PC-3 (cell line): ENCODE data around the gene EFCC1. TPM values are rescaled to one million over a fixed set of nuclear protein-coding genes. Genes with fewer than 3 reads are reported as not detected.

Experiments
- ATAC-seq: fragments of 200-7000 bp; cut with Tn5 transposase; 2 replicates; pipeline ENCODE4 v1.9.1; 2020; ENCODE audit warnings: mild to moderate bottlenecking, moderate library complexity
- BruUV-seq: library from RNA; stranded (reverse); fragments of 400-500 nt; replicated peaks from 2 replicates; lab custom pipeline; 2021; lab: Mats Ljungman, UMichigan
- CTCF ChIA-PET: fragments of 300-600 bp; sonication (Branson Sonifier 250); formaldehyde crosslinking; loops from one replicate; lab custom pipeline; 2022; ENCODE audit warnings: antibody characterized with exemption; lab: Charles Lee
- POLR2A ChIA-PET: fragments of 300-600 bp; sonication (Branson Sonifier 250); formaldehyde crosslinking; loops from one replicate; lab custom pipeline; 2022; ENCODE audit warnings: antibody characterized with exemption; ENCODE audit not compliant: unreplicated experiment; lab: Charles Lee
- DNase-seq: peaks from one replicate; pipeline ENCODE4 v3.0.0-alpha.2; 2015
- H2AFZ ChIP-seq: fragments of 300-600 bp; sonication (generic); 2 replicates; pipeline ENCODE4 v1.6.0; 2016; ENCODE audit warnings: antibody characterized with exemption, low read length
- H3F3A ChIP-seq: fragments of 300-600 bp; sonication (generic); one replicate; pipeline ENCODE4 v1.6.0; 2017; ENCODE audit warnings: antibody characterized with exemption, low read length, control low read depth, mild to moderate bottlenecking; ENCODE audit not compliant: unreplicated experiment
- H3K27ac ChIP-seq: fragments of 300-600 bp; sonication (generic); 2 replicates; pipeline ENCODE4 v1.5.1; 2016; ENCODE audit warnings: mild to moderate bottlenecking, low read length
- H3K27me3 ChIP-seq: fragments of 300-600 bp; sonication (generic); 2 replicates; pipeline ENCODE4 v1.6.1; 2016; ENCODE audit warnings: low read length, mixed read lengths
- H3K36me3 ChIP-seq: fragments of 300-600 bp; sonication (generic); 2 replicates; pipeline ENCODE4 v1.6.1; 2016; ENCODE audit warnings: low read depth, mixed run types, low read length, mixed read lengths
- H3K4me1 ChIP-seq: fragments of 300-600 bp; sonication (generic); 2 replicates; pipeline ENCODE4 v1.5.1; 2016; ENCODE audit warnings: low read length; ENCODE audit not compliant: insufficient read depth
- H3K4me2 ChIP-seq: fragments of 300-600 bp; sonication (generic); 2 replicates; pipeline ENCODE4 v1.6.0; 2016; ENCODE audit warnings: low read length
- H3K4me3 ChIP-seq: fragments of 300-600 bp; sonication (generic); 2 replicates; pipeline ENCODE4 v1.5.1; 2016; ENCODE audit warnings: mild to moderate bottlenecking, low read length, mixed read lengths
- H3K79me2 ChIP-seq: fragments of 300-600 bp; sonication (generic); 2 replicates; pipeline ENCODE4 v1.6.1; 2017; ENCODE audit warnings: low read length, mixed read lengths
- H3K9ac ChIP-seq: fragments of 300-600 bp; sonication (generic); 2 replicates; pipeline ENCODE4 v1.6.0; 2016; ENCODE audit warnings: mild to moderate bottlenecking, low read length
- H3K9me2 ChIP-seq: fragments of 300-600 bp; sonication (generic); replicated peaks from 2 replicates; pipeline ENCODE4 v1.6.1; 2016; ENCODE audit warnings: mixed run types, low read length, mixed read lengths
- H3K9me3 ChIP-seq: fragments of 300-600 bp; sonication (generic); 2 replicates; pipeline ENCODE4 v1.6.1; 2016; ENCODE audit warnings: low read length, mixed read lengths
- H4K20me1 ChIP-seq: fragments of 300-600 bp; sonication (generic); 2 replicates; pipeline ENCODE4 v1.6.1; 2016; ENCODE audit warnings: low read length, mixed read lengths
- CTCF ChIP-seq: fragments of 300-600 bp; sonication (generic); conservative IDR thresholded peaks from 2 replicates; pipeline ENCODE4 v1.5.1; 2017; ENCODE audit warnings: antibody characterized with exemption, low read depth, mild to moderate bottlenecking, low read length
- EZH2 ChIP-seq: fragments of 300-600 bp; sonication (generic); IDR thresholded peaks from one replicate; pipeline ENCODE4 v1.6.1; 2017; ENCODE audit warnings: antibody characterized with exemption, mild to moderate bottlenecking, low read length; ENCODE audit not compliant: unreplicated experiment
- EZH2phosphoT487 ChIP-seq: fragments of 300-600 bp; sonication (generic); IDR thresholded peaks from 2 replicates; pipeline ENCODE4 v1.6.1; 2018; ENCODE audit warnings: mild to moderate bottlenecking, antibody characterized with exemption, low read length, borderline replicate concordance
- intact Hi-C: fragments of 100-400 bp; cut with micrococcal nuclease; formaldehyde crosslinking; loops from 2 replicates; pipeline ENCODE4 v1.9.0; 2023
- total RNA-seq: library from RNA; depleted of rRNA; stranded (reverse); fragments of >200 nt; gene quantifications from 2 replicates; pipeline ENCODE4 v1.2.3, GENCODE V29; 2014

Gene EFCC1
- total RNA-seq, 1 experiment from 2014 or later, result not detected

- H3K27me3 ChIP-seq, result no peaks in the 10 kb centered on the region
- DNase-seq (no peak), ATAC-seq (no peak)
- H3K4me3 ChIP-seq, result no peak overlapping the region
- ChIA-PET POLR2A (no interaction called here), CTCF (no interaction called here)
- no peak for TF ChIP-seq CTCF
- TF ChIP-seq EZH2phosphoT487, result no peak
- no peak for TF ChIP-seq EZH2
- H2AFZ ChIP-seq, result no peak overlapping the region
- H3K36me3 ChIP-seq, result no peaks in the 10 kb centered on the region
- no peaks in the 10 kb centered on the region for H3K9me3 ChIP-seq
- no peaks in the 10 kb centered on the region for H3K79me2 ChIP-seq
- H3K9ac ChIP-seq, result no peak overlapping the region
- no peaks in the 10 kb centered on the region for H3F3A ChIP-seq
- H4K20me1 ChIP-seq, result no peaks in the 10 kb centered on the region
- H3K9me2 ChIP-seq, result no peaks in the 10 kb centered on the region
- H3K4me2 ChIP-seq, result no peak overlapping the region
- H3K27ac ChIP-seq, result no peak overlapping the region
- BruUV-seq, result no TSS peak
- intact Hi-C loops, result no loop called here
- no peaks in the 10 kb centered on the region for H3K4me1 ChIP-seq
These were observed 62.1 kb downstream of the EFCC1 start for GRCh38 chr3:129063091-129063640.

GRCh38 chr3:129063841-129064482 is 62.9 kb downstream of the EFCC1 start:
- Histone ChIP-seq H3K4me1 (no peaks in the 10 kb centered on the region), H3K36me3 (no peaks in the 10 kb centered on the region), H3K9me3 (no peaks in the 10 kb centered on the region), H4K20me1 (no peaks in the 10 kb centered on the region), H3K9me2 (no peaks in the 10 kb centered on the region), H3K4me3 (no peak overlapping the region), H3K4me2 (no peak overlapping the region), H3K9ac (no peak overlapping the region), H2AFZ (no peak overlapping the region), H3K79me2 (no peaks in the 10 kb centered on the region), H3K27ac (no peak overlapping the region), H3K27me3 (no peaks in the 10 kb centered on the region), H3F3A (no peaks in the 10 kb centered on the region)
- DNase-seq, result no peak
- ATAC-seq, result no peak
- no peak for TF ChIP-seq EZH2
- no peak for TF ChIP-seq CTCF
- TF ChIP-seq EZH2phosphoT487, result no peak
- ChIA-PET POLR2A (no interaction called here), CTCF (no interaction called here)
- intact Hi-C loops, result no loop called here
- no TSS peak for BruUV-seq

GRCh38 chr3:129065016-129065719 is 64.1 kb downstream of the EFCC1 start:
- Histone ChIP-seq H3K9me3 (no peaks in the 10 kb centered on the region), H3K27me3 (no peaks in the 10 kb centered on the region), H3K4me2 (no peak overlapping the region), H3K9ac (no peak overlapping the region), H4K20me1 (no peaks in the 10 kb centered on the region), H3K4me3 (no peak overlapping the region), H3K4me1 (no peaks in the 10 kb centered on the region), H3K27ac (no peak overlapping the region), H2AFZ (no peak overlapping the region), H3K9me2 (no peaks in the 10 kb centered on the region), H3K36me3 (no peaks in the 10 kb centered on the region), H3K79me2 (no peaks in the 10 kb centered on the region), H3F3A (no peaks in the 10 kb centered on the region)
- no TSS peak for BruUV-seq
- DNase-seq (no peak), ATAC-seq (no peak)
- CTCF ChIA-PET, result no interaction called here
- no peak for TF ChIP-seq EZH2phosphoT487
- TF ChIP-seq CTCF, result no peak
- TF ChIP-seq EZH2, result no peak
- intact Hi-C loops, result no loop called here
- POLR2A ChIA-PET, result no interaction called here
